SIG-M5 (cell line): ENCODE data around the gene ZNF48.

Experiments used
- DNase-seq: peaks from one replicate; lab custom pipeline; 2025; lab: John Stamatoyannopoulos, UW

The ZNF48 gene

GRCh38 chr16:30358990-30359870 is 36.0 kb upstream of the ZNF48 start:
- DNase-seq, result no peak

- no peak for DNase-seq
These were observed 35.4 kb upstream of the ZNF48 start for GRCh38 chr16:30359871-30360170.

GRCh38 chr16:30361180-30361579 is 34.0 kb upstream of the ZNF48 start:
- DNase-seq, result no peak

GRCh38 chr16:30365200-30365599 is 30.0 kb upstream of the ZNF48 start:
- no peak for DNase-seq

GRCh38 chr16:30366511-30366910 is 28.7 kb upstream of the ZNF48 start:
- no peak for DNase-seq

GRCh38 chr16:30367349-30368009 is 27.7 kb upstream of the ZNF48 start:
- no peak for DNase-seq

- DNase-seq, result no peak
These were observed 27.0 kb upstream of the ZNF48 start for GRCh38 chr16:30368122-30368791.

GRCh38 chr16:30368792-30369090 is 26.5 kb upstream of the ZNF48 start:
- no peak for DNase-seq

- no peak for DNase-seq
These were observed 25.9 kb upstream of the ZNF48 start for GRCh38 chr16:30369091-30369937.

GRCh38 chr16:30369938-30370455 is 25.2 kb upstream of the ZNF48 start:
- no peak for DNase-seq

- DNase-seq, result peak; percentile 99
These were observed 24.6 kb upstream of the ZNF48 start, which contains the start of gene TBC1D10B for GRCh38 chr16:30370456-30371247. Gene TBC1D10B (minus strand): TSS chr16:30370494. CDS start chr16:30370183, 311 bp downstream.

- no peak for DNase-seq
These were observed 23.9 kb upstream of the ZNF48 start for GRCh38 chr16:30371248-30371816.

GRCh38 chr16:30372038-30372712 is 23.0 kb upstream of the ZNF48 start:
- no peak for DNase-seq

GRCh38 chr16:30372725-30373124 is 22.5 kb upstream of the ZNF48 start:
- DNase-seq, result no peak

- no peak for DNase-seq
These were observed 20.7 kb upstream of the ZNF48 start, which contains the start of gene MYL11 for GRCh38 chr16:30374538-30374937. Gene MYL11 (plus strand): TSS chr16:30374802. CDS start chr16:30374858, 56 bp downstream.

GRCh38 chr16:30375864-30376263 is 19.4 kb upstream of the ZNF48 start:
- DNase-seq, result no peak

GRCh38 chr16:30376461-30376902 is 18.7 kb upstream of the ZNF48 start:
- no peak for DNase-seq

- no peak for DNase-seq
These were observed 18.0 kb upstream of the ZNF48 start for GRCh38 chr16:30377050-30377811.

- DNase-seq, result no peak
These were observed 17.4 kb upstream of the ZNF48 start for GRCh38 chr16:30377812-30378235.
